ENCODE data around the gene TNFRSF6B. TPM values are rescaled to one million over a fixed set of nuclear protein-coding genes. Genes with fewer than 3 reads are reported as not detected.
"Not testable (repeated sequence)": the region's sequence is repeated elsewhere in the genome, so short reads cannot be mapped to it uniquely, and the experiment has no call there.

TNFRSF6B gene
- polyA plus RNA-seq, 5 donors: 0.98 to 3.3 (median 2.0) TPM

DNA sequence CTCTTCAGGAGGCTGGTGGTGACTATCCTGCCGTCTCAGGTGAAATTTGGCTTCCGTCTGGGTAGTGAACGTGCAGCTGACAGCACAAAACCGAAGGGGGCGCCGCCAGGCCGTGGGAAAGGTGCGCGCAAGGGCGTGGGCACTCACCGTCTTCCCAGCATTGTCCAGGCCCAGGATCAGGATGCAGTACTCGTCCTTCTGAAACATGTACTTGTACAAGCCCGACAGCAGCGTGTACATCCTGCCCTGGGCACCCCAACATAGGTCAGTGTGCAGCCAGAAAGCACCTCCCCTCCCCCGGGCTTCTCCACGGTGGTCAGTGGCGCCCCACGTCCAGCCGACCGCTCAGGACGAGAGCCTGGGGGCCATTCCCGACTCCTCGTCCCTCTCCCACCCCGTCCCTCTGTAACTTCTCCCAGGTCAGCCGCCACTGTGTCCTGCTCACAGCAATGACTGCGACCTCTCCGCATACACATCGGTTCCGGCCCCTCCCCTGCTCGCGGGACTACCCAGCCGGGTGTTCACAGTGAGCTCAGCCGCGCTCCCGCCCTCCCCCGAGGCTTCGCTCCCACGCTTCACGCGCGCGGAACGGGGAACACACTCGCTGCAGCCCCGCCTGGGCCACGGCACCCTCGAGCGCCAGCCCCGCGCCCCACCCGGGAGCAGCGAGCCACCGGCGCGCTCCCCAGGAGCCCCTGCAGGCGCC lies 10.6 kb downstream of the TNFRSF6B start:
- no peak for DNase-seq

DNA sequence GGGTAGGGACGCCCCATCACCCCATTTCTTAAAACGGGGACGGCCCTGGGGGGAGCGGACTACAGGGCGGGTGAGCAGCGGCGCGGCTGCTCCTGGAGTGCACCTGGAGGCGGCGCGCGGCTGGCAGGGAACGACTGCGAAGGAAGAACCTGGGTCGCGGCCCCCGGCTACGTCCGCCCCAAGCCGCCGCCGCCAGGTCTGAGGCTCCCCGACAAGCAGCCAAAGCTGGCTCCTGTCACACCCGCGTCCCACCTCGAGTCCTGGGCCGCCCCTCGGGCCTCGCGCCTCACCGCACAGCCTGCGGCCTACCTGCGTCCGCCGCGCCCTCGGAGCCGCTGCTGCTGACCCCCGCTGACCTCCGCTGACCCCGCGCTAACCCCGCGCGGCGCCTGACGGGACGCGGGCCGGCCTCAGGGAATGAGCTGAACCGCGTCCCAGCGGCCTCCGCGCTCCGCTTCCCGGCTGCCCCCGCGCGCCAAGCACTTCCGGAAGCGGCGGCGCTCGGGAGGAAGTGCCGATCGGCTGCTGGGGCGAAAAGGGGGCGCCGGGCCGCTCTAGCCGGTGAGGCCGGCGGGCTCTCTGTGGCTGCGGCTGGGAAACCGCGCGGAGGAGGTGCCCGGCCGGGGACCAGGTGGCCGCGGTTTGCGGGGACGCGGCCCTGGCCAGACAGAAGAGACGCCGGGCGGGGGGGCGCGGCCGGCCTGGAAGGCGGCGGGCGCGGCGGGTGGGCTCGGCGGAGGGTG lies 11.3 kb downstream of the TNFRSF6B start, which contains the start of the genes ARFRP1 and ZGPAT:
ARFRP1 (minus strand) TSS at position 419 of the 743 bp plus-strand sequence. CDS start 885 bp downstream, outside the sequence.
ZGPAT (plus strand) TSS at position 482 of the 743 bp plus-strand sequence. CDS start 542 bp downstream, outside the sequence.
- peak; percentile 80 to 83 for DNase-seq

DNA sequence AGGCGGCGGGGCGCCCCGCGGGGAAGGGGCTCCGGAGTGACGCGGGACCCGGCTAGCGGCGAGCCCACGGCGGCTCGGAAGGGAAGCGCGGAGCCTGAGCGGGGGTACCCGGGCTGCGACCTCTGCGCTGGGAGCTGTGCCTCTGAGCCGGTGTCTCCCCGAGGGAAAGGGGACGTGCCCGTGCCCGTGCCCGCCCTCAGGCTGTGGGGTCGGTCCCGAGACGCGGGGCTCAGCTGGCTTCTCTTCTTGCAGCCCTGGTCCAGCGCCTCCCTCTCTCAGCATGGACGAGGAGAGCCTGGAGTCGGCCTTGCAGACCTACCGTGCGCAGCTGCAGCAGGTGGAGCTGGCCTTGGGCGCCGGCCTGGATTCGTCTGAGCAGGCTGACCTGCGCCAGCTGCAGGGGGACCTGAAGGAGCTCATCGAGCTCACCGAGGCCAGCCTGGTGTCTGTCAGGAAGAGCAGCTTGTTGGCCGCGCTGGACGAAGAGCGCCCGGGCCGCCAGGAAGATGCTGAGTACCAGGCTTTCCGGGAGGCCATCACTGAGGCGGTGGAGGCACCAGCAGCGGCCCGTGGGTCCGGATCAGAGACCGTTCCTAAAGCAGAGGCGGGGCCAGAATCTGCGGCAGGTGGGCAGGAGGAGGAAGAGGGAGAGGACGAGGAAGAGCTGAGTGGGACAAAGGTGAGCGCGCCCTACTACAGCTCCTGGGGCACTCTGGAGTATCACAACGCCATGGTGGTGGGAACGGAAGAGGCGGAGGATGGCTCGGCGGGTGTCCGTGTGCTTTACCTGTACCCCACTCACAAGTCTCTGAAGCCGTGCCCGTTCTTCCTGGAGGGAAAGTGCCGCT lies 12.1 kb downstream of the TNFRSF6B start:
- no peak for DNase-seq

DNA sequence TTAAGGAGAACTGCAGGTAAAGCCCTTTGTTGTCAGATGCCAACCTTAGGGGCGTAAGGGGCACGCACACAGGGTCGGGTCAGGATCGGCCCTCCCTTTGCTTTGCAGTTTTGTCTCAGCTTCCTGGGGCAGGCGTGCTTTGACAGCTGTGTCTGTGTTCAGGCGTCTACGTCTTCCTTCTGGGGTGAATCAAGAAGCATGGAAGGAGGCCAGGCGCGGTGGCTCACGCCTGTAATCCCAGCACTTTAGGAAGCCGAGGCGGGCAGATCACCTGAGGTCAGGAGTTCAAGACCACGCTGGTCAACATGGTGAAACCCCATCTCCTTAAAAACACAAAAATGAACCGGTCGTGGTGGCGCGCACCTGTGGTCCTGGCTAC lies 12.7 kb downstream of the TNFRSF6B start:
- DNase-seq: no peak

DNA sequence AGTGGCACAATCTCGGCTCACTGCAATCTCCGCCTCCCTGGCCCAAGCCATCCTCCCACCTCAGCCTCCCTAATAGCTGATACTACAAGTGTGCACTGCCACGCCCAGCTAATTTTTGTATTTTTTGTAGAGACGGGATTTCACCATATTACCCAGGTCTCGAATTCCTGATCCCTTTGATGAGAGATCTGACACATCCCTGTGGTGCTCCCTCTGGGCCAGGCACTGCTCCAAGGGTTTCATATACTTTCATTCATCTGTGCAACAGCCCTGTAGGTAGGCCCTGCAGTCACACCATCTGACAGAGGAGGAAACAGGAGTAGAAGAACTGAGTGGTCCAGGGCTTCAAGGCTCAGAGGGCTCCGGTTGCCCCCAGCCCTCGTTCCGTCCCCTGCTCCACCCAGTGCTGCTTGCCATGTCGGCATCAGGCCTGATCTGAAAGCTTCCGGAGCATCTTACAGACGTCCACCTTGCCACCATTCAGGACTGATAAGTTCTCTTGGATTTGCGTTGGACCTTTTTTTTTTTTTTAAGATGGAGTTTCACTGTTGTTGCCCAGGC lies 14.7 kb downstream of the TNFRSF6B start:
- no peak for DNase-seq

DNA sequence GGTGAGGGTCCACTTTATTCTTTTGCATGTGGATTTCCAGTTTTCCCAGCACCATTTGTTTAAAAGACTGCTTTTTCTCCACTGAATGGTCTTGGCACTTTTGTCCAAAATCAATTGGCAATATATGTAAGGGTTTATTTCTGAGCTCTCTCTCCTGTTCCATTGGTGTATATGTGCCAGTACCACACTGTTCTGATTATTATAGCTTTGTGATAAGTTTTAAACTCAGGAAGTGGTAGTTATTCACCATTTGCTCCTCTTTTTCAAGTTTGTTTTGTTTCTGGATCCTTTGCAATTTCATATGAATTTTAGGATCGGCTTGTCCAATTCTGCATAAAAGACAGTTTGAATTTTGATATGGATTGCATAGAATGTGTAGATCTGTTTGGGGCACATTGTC lies 15.7 kb downstream of the TNFRSF6B start:
- no peak for DNase-seq

DNA sequence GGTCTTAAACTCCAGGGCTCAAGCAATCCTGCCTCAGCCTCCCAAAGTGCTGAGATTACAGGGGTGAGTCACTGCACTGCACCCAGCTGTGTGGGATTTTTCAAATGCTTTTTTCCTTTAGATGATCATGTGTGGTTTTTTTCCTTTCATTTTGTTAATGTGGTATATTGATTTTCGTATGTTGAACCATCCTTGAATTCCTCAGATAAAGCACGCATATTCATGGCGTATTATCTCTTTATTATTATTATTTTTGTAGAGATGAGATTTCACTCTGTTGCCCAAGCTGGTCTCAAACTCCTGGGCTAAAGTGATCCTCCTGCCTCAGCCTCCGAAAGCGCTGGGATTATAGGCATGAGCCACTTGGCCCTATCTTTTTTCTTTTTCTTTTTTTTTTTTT lies 18.4 kb downstream of the TNFRSF6B start:
- DNase-seq: no peak

DNA sequence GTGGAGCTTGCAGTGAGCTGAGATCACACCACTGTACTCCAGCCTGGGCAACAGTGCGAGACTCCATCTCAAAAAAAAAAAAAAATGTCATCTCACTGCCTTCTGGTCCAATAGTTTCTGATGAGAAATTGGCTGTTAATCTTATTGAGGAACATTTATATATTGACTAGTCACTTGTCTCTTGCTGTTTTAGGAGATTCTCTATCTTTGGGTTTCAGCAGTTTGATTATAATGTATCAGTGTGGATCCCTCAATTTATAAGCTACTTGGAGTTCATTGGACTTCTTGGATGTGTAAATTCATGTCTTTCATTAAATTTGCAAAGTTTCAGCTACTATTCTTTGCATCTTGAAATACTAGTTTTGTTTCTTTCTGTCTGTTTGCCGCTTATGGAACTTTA lies 22.5 kb downstream of the TNFRSF6B start:
- no peak for DNase-seq

DNA sequence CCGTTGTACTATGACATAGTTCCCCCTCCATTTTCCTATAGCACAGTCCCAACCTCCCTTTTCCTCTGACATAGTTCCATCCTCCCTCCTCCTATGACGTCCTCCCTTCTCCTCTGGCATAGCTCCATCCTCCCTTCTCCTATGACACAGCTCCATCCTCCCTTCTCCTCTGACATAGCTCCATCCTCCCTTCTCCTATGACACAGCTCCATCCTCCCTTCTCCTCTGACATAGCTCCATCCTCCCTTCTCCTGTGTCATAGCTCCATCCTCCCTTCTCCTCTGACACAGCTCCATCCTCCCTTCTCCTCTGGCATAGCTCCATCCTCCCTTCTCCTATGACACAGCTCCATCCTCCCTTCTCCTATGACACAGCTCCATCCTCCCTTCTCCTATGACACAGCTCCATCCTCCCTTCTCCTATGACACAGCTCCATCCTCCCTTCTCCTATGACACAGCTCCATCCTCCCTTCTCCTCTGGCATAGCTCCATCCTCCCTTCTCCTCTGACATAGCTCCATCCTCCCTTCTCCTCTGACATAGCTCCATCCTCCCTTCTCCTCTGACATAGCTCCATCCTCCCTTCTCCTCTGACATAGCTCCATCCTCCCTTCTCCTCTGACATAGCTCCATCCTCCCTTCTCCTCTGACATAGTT lies 26.6 kb downstream of the TNFRSF6B start:
- DNase-seq: not testable (repeated sequence)

DNA sequence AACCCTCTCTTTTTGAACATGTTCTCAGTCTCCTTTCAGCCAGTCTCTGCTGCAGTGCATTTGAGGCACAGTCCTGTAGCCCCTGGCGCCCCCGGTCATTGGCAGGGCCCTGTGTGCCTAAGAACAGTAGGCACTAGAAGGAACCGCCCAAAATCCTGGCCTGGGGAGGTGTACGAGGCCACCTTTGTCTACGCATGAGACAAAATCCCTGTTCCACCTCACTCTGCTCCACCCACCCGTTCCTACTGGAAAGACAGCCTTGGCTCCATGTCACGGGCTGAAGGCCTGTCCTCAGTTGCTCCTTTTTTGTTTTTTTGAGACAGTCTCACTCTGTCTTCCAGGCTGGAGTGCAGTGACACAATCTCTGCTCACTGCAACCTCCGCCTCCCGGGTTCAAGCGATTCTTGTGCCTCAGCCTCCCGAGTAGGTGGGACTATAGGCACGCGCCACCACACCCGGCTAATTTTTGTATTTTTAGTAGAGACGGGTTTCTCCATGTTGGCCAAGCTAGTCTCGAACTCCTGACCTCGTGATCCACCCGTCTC lies 33.8 kb downstream of the TNFRSF6B start:
- not testable (repeated sequence) for DNase-seq

DNA sequence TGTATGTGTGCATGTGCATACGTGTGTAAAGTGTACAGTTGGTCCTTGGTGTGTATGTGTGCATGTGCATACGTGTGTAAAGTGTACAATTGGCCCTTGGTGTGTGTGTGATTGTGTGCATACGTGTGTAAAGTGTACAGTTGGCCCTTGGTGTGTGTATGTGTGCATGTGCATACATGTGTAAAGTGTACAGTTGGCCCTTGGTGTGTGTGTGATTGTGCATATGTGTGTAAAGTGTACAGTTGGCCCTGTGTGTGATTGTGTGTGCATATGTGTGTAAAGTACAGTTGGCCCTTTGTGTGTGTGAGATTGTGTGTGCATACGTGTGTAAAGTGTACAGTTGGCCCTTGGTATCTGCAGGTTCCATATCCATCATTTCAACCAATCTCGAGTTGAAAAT lies 35.0 kb downstream of the TNFRSF6B start:
- DNase-seq: no peak

DNA sequence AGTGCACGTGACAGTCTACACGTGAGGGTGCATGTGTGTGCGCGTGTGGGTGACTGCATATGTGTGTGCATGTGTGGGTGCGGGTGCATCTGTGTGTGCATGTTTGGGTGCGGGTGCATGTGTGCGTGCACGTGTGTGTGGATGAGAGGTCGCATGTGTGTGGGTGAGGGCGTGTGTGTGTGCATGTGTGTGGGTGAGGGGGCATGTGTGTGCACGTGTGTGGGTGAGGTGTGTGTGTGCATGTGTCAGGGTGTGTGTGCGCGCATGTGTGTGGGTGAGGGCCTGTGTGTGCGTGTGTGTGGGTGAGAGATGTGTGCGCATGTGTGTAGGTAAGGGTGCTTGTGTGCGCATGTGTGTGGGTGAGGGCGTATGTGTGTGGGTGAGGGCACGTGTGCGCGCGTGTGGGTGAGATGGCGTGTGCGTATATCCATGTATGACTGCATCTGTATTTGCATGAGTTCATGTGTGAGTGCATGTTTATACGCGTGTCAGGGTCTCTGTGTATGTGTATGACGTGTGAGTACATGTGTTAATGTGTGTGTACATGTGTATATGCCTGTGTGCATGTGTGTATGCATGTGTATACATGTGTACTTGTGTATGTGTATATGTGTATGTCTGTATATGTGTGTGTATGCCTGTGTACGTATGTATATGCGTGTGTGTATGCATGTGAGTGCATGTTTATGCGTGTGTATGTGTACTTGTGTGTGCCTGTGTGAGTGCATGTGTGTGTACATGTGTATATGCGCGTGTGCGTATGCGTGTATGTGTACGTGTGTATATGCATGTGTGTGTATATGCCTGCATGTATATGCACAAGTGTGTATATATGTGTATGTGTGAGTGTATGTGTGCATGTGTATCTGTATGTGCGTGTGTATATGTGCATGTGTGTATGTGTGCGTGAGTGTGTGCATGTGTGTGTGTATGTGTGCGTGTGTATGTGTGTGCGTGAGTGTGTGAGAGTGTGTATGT lies 36.0 kb downstream of the TNFRSF6B start:
- no peak for DNase-seq

DNA sequence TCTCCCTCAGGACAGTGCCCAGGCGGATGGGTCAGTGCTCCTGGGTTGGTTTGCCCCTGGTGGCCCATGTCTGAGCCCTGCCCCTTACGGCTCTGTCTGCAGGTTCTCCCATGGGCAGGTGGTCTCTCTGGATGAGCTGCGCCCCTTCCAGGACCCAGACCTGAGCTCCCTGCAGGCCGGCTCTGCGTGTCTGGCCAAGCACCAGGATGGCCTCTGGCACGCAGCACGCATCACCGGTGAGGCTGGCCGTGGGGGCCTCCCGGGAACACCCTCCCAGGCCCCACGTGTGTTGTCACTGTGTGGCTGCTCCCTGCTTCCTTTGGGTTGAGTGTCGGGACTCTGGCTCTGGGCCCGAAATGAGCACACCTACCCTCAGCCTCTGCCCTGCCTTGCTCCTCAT lies 36.7 kb downstream of the TNFRSF6B start:
- DNase-seq: no peak

DNA sequence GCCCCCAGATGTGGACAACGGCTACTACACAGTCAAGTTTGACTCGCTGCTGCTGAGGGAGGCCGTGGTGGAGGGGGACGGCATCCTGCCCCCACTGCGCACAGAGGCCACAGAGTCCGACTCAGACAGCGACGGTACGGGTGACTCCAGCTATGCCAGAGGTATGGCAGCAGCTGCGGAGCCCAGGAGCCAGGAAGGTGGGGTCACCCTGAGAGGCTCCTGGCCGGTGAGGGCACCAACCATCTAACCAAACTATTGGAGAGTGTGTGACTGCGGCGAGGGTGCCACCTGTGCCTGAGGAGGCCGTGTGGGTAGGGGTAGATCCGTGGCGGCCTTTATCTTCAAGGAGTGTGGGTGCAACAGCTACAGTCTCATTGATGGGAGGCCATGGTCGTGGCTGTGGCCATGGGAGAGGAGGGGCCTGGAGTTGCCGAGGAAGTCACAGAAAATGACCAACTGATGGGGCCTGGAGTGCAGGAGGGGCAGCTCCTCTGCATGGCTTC lies 37.2 kb downstream of the TNFRSF6B start:
- DNase-seq: no peak

DNA sequence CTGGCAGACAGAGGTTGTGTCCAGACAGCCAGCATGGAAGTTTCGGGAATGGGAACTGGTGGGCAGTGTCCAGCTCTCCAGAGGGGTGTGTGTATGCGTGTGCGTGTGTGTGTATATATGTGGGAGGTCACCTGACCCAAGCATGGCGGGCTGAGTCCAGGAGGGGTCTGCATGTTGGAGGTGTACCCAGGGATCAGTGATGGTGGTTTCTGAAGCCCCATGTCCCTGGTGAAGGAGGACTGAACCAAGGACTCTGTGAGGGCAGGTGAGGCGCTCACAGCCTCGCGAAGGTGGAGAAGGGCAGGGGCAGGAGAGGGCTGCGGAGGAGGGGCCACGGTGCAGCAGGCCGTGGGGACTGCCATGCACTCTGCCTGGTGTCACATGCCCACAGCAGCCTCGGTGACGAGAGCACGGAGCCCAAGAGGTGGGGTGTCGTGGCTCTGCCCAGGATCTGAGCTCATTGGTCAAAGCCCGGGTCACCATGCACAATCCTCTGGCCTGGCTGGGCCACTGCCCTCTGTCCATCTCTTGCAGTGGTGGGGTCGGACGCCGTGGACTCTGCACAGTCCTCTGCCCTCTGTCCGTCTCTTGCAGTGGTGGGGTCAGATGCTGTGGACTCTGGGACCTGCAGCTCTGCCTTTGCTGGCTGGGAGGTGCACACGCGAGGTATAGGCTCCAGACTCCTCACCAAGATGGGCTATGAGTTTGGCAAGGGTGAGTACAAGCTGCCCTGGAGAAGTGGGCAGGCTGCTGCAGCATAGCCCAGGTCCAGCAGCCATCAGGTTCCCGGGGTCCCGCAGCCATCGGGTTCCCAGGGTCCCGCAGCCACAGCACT lies 37.9 kb downstream of the TNFRSF6B start:
- DNase-seq: no peak

DNA sequence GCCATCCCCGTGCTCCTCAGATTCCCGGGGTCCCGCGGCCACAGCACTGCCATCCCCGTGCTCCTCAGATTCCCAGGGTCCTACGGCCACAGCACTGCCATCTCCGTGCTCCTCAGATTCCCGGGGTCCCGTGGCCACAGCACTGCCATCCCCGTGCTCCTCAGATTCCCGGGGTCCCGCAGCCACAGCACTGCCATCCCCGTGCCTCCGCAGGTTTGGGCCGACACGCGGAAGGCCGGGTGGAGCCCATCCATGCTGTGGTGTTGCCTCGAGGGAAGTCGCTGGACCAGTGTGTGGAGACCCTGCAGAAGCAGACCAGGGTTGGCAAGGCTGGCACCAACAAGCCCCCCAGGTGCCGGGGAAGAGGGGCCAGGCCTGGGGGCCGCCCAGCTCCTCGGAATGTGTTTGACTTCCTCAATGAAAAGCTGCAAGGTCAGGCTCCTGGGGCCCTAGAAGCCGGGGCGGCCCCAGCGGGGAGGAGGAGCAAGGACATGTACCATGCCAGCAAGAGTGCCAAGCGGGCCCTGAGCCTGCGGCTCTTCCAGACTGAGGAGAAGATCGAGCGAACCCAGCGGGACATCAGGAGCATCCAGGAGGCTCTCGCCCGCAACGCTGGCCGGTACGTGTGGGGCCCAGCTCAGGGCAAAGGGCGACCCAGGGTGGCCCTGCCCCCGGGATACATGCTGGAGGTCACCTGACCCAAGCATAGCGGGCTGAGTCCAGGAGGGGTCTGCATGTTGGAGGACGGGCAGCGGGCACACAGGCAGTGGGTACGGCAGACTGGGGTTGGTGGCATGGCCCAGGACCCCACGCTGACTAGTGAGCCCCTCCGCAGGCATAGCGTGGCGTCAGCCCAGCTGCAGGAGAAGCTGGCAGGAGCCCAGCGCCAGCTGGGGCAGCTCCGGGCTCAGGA lies 38.8 kb downstream of the TNFRSF6B start:
- no peak for DNase-seq

All from right lung (tissue), 5 donors.